ENCODE results near the gene ASB8.
"Not testable (repeated sequence)": the region's sequence is repeated elsewhere in the genome, so short reads cannot be mapped to it uniquely, and the experiment has no call there.

Gene ASB8

DNA sequence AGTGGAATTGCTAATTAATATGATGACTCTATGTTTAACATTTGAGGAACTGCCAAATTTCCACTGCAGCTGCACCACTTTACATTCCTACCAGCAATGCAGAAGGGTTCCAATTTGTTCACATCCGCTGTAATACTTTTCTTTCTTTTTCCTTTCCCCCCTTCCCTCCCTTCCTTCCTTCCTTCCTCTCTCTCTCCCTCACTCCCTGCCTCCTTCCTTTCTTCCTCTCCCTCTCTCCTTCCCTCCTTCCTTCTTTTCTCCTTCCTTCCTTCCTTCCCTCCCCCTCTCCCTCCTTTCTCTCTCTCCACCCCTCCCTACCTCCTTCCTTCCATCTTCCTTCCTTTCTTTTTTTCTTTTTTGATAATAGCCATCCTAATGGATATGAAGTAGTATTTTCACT is 41.4 kb downstream of the ASB8 start:
- no peak overlapping the region for H3K27ac ChIP-seq (ENCODE audit: low read depth, low read length)
- no peaks in the 10 kb centered on the region for H3K9me3 ChIP-seq (ENCODE audit: control insufficient read depth in 5 of 5, low read length in 5 of 5)
- H3K4me1 ChIP-seq (ENCODE audit: control insufficient read depth in 5 of 5, insufficient read depth in 5 of 5, low read length in 5 of 5): peaks cover 0 to 16% (median 14%) of the 10 kb centered on the region in 5 donors
- H3K36me3 ChIP-seq (ENCODE audit: control insufficient read depth in 5 of 5, insufficient read depth in 5 of 5, low read length in 5 of 5): no peaks in the 10 kb centered on the region
- no peaks in the 10 kb centered on the region for H3K27me3 ChIP-seq (ENCODE audit: control insufficient read depth in 5 of 5, insufficient read depth in 4 of 5, low read length in 5 of 5)
- no peak overlapping the region for H3K4me3 ChIP-seq (ENCODE audit: low read depth in 1 of 5, low read length in 5 of 5)
- H3K9ac ChIP-seq (ENCODE audit: low read length in 5 of 5): no peak overlapping the region

DNA sequence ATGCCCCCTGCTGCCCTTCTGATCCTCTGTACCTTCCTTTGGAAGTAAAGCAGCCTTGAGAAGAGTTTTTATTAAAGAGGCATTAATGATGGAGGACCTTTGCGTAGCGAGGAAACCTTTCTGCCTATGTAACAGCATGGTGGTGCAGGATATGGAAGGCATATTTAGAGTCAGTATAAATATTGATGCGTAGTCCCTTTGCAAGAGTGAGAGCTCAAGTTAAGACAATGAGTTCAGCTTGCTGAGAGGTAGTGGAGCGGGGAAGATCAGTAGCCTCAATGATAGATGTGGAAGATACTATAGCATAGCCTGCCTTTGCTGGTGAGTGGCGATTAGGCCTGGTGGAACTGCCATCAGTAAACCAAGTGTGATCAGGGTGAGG is 46.0 kb downstream of the ASB8 start:
- H3K9me3 ChIP-seq (ENCODE audit: control insufficient read depth in 5 of 5, low read length in 5 of 5); H3K4me3 ChIP-seq (ENCODE audit: low read depth in 1 of 5, low read length in 5 of 5): not testable (repeated sequence)

DNA sequence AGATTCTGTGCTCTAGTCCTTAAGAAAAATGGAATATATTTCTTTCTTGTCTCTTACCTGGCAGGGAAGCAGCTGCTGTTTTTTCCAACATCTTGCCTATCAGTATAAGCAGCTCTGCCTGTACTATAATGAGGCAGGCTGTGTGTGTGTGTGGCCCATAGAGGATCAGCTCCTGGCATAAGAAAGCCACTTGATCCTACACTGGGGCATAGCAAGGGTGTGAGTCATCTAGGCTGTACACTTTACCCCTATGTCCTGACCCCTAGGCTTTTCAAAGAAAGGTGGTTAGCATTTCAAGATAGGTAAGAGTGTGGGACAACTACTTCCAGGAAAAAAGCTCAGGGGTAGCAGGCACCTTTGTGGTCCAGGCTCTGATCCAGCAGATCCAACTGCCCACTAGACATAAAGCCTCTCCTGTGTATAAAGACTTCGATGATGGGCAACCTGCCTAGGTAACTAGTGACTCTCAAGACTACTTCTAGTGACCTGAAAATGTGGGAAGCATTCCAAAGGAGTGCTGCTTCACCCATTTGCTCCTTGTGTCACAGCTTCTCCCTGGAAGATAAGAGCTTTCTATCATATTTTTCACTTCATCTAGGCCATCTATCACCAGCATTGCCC is 46.5 kb downstream of the ASB8 start:
- Histone ChIP-seq H3K9me3 (ENCODE audit: control insufficient read depth in 5 of 5, low read length in 5 of 5) (no peaks in the 10 kb centered on the region), H3K4me1 (ENCODE audit: control insufficient read depth in 5 of 5, insufficient read depth in 5 of 5, low read length in 5 of 5) (peaks cover 0 to 8% (median 7%) of the 10 kb centered on the region in 5 donors), H3K9ac (ENCODE audit: low read length in 5 of 5) (no peak overlapping the region), H3K4me3 (ENCODE audit: low read depth in 1 of 5, low read length in 5 of 5) (no peak overlapping the region), H3K27ac (ENCODE audit: low read depth, low read length) (no peak overlapping the region), H3K27me3 (ENCODE audit: control insufficient read depth in 5 of 5, insufficient read depth in 4 of 5, low read length in 5 of 5) (peaks cover 0 to 2% (median 0%) of the 10 kb centered on the region in 5 donors), H3K36me3 (ENCODE audit: control insufficient read depth in 5 of 5, insufficient read depth in 5 of 5, low read length in 5 of 5) (no peaks in the 10 kb centered on the region)

More for the DNA sequence above, 46.0 kb downstream of the ASB8 start:
- H3K36me3 ChIP-seq (ENCODE audit: control insufficient read depth in 5 of 5, insufficient read depth in 5 of 5, low read length in 5 of 5); H3K27me3 ChIP-seq (ENCODE audit: control insufficient read depth in 5 of 5, insufficient read depth in 4 of 5, low read length in 5 of 5); H3K4me1 ChIP-seq (ENCODE audit: control insufficient read depth in 5 of 5, insufficient read depth in 5 of 5, low read length in 5 of 5); H3K27ac ChIP-seq (ENCODE audit: low read depth, low read length); H3K9ac ChIP-seq (ENCODE audit: low read length in 5 of 5): not testable (repeated sequence)

DNA sequence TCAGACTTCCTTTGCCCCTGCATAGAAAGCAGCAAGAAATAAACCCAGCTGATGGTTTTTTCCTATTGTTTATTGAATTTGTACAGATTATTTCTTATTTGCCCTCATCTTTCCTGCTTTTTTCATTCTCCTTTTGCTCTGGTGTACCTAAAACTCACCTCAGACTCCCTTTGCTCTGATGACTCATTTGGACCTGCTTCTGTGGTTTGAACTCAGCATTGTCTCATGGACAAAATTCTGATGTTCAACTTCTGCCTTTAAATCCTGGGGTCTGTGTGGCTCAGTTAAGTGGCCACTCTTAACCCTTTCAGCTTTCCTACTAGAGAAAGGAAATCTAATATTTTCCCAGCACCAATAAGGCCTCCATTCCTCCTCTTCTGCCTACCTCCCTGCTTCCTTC is 47.9 kb downstream of the ASB8 start:
- Histone ChIP-seq H3K9ac (ENCODE audit: low read length in 5 of 5) (no peak overlapping the region), H3K4me3 (ENCODE audit: low read depth in 1 of 5, low read length in 5 of 5) (no peak overlapping the region), H3K27me3 (ENCODE audit: control insufficient read depth in 5 of 5, insufficient read depth in 4 of 5, low read length in 5 of 5) (peaks cover 0 to 2% (median 0%) of the 10 kb centered on the region in 5 donors), H3K9me3 (ENCODE audit: control insufficient read depth in 5 of 5, low read length in 5 of 5) (no peaks in the 10 kb centered on the region), H3K36me3 (ENCODE audit: control insufficient read depth in 5 of 5, insufficient read depth in 5 of 5, low read length in 5 of 5) (no peaks in the 10 kb centered on the region), H3K27ac (ENCODE audit: low read depth, low read length) (no peak overlapping the region), H3K4me1 (ENCODE audit: control insufficient read depth in 5 of 5, insufficient read depth in 5 of 5, low read length in 5 of 5) (peaks cover 2 to 19% (median 17%) of the 10 kb centered on the region in 5 donors)

DNA sequence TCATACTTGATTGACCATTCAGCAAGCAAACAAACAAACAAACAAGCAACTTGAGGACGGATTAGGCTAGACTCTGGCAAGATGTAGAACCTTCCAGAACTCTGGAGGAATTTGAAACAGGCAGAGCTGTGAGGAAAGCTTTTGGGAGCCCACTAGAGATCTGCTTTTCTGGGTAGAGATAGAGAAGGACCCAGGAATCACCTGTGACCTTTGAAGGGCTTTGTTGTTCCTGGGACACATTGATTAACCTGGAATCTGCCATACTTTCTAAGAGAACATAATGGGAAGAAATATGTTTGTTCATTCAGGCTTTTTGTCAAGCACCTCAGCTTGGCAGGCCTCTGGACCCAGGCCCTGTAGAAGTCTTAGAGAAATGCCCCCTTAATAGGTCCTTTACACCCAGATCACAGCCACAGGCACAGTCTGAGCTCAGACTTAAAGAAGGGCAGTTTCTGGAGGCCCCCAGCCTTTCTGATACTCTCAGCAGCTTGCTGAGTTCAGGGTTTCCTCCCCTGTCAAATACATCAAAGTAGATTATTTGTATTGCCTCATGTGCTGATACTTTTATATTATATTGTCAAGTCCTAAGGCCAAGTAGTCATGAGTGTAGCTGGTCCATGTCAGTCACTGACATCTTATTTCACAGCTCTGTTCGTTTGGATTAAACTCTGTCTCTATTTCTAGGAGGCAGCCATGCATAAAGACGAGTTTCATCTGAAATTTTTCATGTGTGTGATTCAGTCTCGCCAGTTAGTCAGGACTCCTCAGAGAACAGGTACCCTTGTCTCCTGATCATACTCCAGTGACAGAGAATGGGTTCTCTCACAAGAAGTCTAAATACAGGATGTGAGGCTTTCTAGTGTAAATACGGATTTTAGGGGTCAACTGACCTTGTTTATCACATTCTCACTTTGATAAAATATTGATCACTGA is 50.4 kb downstream of the ASB8 start:
- peak overlapping the region; percentile 78 to 96 (median 82) for H3K4me3 ChIP-seq (ENCODE audit: low read depth in 1 of 5, low read length in 5 of 5)
- no peaks in the 10 kb centered on the region for H3K9me3 ChIP-seq (ENCODE audit: control insufficient read depth in 5 of 5, low read length in 5 of 5)
- H3K36me3 ChIP-seq (ENCODE audit: control insufficient read depth in 5 of 5, insufficient read depth in 5 of 5, low read length in 5 of 5): no peaks in the 10 kb centered on the region
- peaks cover 3 to 21% (median 20%) of the 10 kb centered on the region in 5 donors for H3K4me1 ChIP-seq (ENCODE audit: control insufficient read depth in 5 of 5, insufficient read depth in 5 of 5, low read length in 5 of 5)
- peak overlapping the region; percentile 84 to 97 (median 96) for H3K9ac ChIP-seq (ENCODE audit: low read length in 5 of 5)
- H3K27me3 ChIP-seq (ENCODE audit: control insufficient read depth in 5 of 5, insufficient read depth in 4 of 5, low read length in 5 of 5): peaks cover 0 to 2% (median 0%) of the 10 kb centered on the region in 5 donors
- H3K27ac ChIP-seq (ENCODE audit: low read depth, low read length): peak overlapping the region; percentile 93

DNA sequence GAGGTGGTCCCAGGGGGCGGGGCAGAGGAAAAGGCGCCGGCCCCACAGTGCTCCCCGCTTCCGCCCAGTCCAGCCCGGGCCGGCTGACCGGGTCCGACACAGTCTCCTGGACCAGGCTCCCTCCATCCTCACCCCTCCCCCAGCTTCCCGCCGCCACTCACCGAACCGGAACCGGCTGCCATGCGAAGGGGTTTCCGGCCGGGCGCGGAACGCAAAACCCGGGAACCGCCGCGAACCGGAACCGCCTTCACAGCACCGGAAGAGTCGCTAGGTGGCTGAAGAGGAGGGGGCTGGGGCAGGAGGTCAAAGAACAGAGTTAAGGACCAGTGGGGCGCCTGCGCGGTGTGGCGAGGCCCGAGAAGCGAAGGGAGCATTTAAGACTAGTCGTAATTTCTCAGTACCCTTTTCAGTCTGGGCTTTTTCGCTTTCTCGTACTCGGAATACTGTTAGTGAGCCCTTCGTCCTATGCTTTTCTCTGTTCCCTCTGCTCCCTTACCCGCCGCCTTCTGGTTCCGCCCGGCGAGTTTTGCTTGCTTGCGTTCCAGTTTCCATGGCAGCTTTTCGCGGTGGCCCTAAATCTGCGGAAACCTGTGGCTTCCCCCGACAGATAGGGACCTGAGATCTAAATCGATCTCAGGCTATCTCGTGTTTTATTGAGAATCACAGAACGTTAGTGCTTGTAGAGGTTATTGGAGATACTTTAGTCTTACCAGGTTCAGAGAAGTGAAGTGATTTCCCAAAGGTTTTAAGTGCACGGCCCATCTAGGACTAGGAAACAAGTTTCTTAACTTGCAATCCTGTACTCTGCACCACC is 51.2 kb downstream of the ASB8 start, which contains the start of gene SENP1:
SENP1 (minus strand) TSS at position 213 of the 814 bp plus-strand sequence. CDS start 4,607 bp downstream, outside the sequence.
- Histone ChIP-seq H3K4me3 (ENCODE audit: low read depth in 1 of 5, low read length in 5 of 5) (peak within 1 kb of the TSS; percentile 78 to 96 (median 92)), H3K4me1 (ENCODE audit: control insufficient read depth in 5 of 5, insufficient read depth in 5 of 5, low read length in 5 of 5) (peaks cover 3 to 21% (median 20%) of the 10 kb centered on the region in 5 donors), H3K27ac (ENCODE audit: low read depth, low read length) (peak within 1 kb of the TSS; percentile 93), H3K27me3 (ENCODE audit: control insufficient read depth in 5 of 5, insufficient read depth in 4 of 5, low read length in 5 of 5) (peaks cover 0 to 2% (median 0%) of the 10 kb centered on the region in 5 donors), H3K9me3 (ENCODE audit: control insufficient read depth in 5 of 5, low read length in 5 of 5) (no peaks in the 10 kb centered on the region), H3K36me3 (ENCODE audit: control insufficient read depth in 5 of 5, insufficient read depth in 5 of 5, low read length in 5 of 5) (no peaks in the 10 kb centered on the region), H3K9ac (ENCODE audit: low read length in 5 of 5) (peak within 1 kb of the TSS; percentile 84 to 99 (median 97))

DNA sequence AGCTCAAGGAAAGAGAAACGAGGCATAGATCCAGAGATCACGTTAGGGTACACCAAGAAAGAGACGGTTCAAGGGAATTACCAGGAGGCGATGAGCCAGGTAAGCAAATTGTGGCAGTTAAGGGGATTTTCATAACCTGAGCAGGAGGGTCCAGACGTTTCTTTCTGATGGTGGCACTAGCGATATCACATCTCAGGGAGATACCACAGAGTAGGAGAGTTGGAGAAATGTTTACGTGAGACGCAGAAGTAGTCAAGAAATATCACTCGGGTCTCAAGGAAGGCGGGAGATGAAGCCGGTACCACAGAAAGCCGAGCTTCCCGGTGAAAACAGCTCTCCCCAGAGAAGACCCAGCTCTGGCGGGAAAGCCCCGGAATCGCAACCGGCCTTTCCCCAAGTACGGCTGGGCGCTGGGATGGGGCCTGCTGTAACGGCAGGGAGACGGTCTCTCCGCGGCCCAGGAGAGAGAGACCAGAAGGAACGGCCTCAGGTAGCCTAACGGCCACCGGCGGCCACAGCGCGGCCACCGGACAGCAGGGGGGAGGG is 51.9 kb downstream of the ASB8 start:
- Histone ChIP-seq H3K4me1 (ENCODE audit: control insufficient read depth in 5 of 5, insufficient read depth in 5 of 5, low read length in 5 of 5) (peaks cover 3 to 21% (median 20%) of the 10 kb centered on the region in 5 donors), H3K9ac (ENCODE audit: low read length in 5 of 5) (peak overlapping the region; percentile 84 to 99 (median 97)), H3K9me3 (ENCODE audit: control insufficient read depth in 5 of 5, low read length in 5 of 5) (no peaks in the 10 kb centered on the region), H3K36me3 (ENCODE audit: control insufficient read depth in 5 of 5, insufficient read depth in 5 of 5, low read length in 5 of 5) (no peaks in the 10 kb centered on the region), H3K27me3 (ENCODE audit: control insufficient read depth in 5 of 5, insufficient read depth in 4 of 5, low read length in 5 of 5) (peaks cover 0 to 2% (median 0%) of the 10 kb centered on the region in 5 donors), H3K4me3 (ENCODE audit: low read depth in 1 of 5, low read length in 5 of 5) (peak overlapping the region; percentile 78 to 96 (median 92)), H3K27ac (ENCODE audit: low read depth, low read length) (peak overlapping the region; percentile 93)

DNA sequence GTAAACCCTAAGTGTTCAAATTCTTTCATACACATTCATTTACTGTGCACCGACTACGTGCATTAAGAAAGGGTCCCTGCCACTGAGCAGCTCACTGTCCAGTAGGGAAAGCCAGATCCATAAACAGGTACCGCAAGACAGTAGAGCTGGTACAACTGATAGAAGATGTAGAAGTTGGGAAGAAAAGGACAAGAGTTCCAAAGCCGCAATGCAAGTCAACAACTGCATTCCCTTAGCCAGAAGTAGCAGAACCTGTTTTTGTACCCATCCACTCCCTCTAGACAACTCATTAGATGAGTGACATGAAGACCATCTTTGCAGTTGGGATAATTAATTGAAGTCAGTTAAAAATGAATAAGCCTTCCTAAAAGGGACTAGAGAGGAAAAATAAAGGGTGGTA is 52.8 kb downstream of the ASB8 start:
- Histone ChIP-seq H3K9ac (ENCODE audit: low read length in 5 of 5) (peak overlapping the region in 3 of 5 donors; percentile 93 to 99 (median 97)), H3K4me3 (ENCODE audit: low read depth in 1 of 5, low read length in 5 of 5) (peak overlapping the region in 4 of 5 donors; percentile 41 to 96 (median 80)), H3K36me3 (ENCODE audit: control insufficient read depth in 5 of 5, insufficient read depth in 5 of 5, low read length in 5 of 5) (no peaks in the 10 kb centered on the region), H3K9me3 (ENCODE audit: control insufficient read depth in 5 of 5, low read length in 5 of 5) (no peaks in the 10 kb centered on the region), H3K4me1 (ENCODE audit: control insufficient read depth in 5 of 5, insufficient read depth in 5 of 5, low read length in 5 of 5) (peaks cover 3 to 21% (median 20%) of the 10 kb centered on the region in 5 donors), H3K27me3 (ENCODE audit: control insufficient read depth in 5 of 5, insufficient read depth in 4 of 5, low read length in 5 of 5) (no peaks in the 10 kb centered on the region), H3K27ac (ENCODE audit: low read depth, low read length) (peak overlapping the region; percentile 93)
